Stimulated activated CD8-positive, alpha-beta memory T cell treated with anti-CD3 and anti-CD28 coated beads, Interleukin-12 subunit alpha, Interleukin-12 subunit beta, amount 100 ng/mL, for 4 hours (primary cell): ENCODE data around the gene CUTA.

ENCODE experiments used
- DNase-seq: peaks from one replicate; pipeline ENCODE4 v3.0.0-alpha.2; 2020; ENCODE audit warnings: low read depth

The CUTA gene

GRCh38 chr6:33423777-33424176, 5.9 kb upstream of the CUTA start:
- DNase-seq = no peak

- DNase-seq = no peak
These were observed 3.4 kb upstream of the CUTA start for GRCh38 chr6:33421344-33421643.

- no peak for DNase-seq
These were observed 2.8 kb upstream of the CUTA start for GRCh38 chr6:33420491-33421343.

- DNase-seq = no peak
These were observed 1.9 kb upstream of the CUTA start, which contains the start of gene SYNGAP1 for GRCh38 chr6:33419580-33420490. SYNGAP1 (plus strand) TSS chr6:33420065; CDS start chr6:33420265, 200 bp downstream.

- DNase-seq = no peak
These were observed 884 bp upstream of the CUTA start for GRCh38 chr6:33418690-33419291.

- no peak for DNase-seq
These were observed 592 bp downstream of the CUTA start for GRCh38 chr6:33417128-33417902.

GRCh38 chr6:33416386-33417127, 1.4 kb downstream of the CUTA start:
- no peak for DNase-seq

GRCh38 chr6:33415831-33416230, 2.1 kb downstream of the CUTA start:
- DNase-seq = no peak

GRCh38 chr6:33414592-33415271, 3.2 kb downstream of the CUTA start:
- no peak for DNase-seq

- no peak for DNase-seq
These were observed 4.4 kb downstream of the CUTA start for GRCh38 chr6:33413241-33414120.

GRCh38 chr6:33412140-33413009, 5.5 kb downstream of the CUTA start:
- no peak for DNase-seq

GRCh38 chr6:33411632-33412005, 6.3 kb downstream of the CUTA start:
- DNase-seq = no peak

GRCh38 chr6:33410711-33411631, 6.9 kb downstream of the CUTA start, which contains the start of gene PHF1:
PHF1 (plus strand) TSS chr6:33411014; CDS start chr6:33412264, 1,250 bp downstream.
- DNase-seq = no peak

- DNase-seq = peak; percentile 97
These were observed 7.7 kb downstream of the CUTA start for GRCh38 chr6:33410050-33410710.

- no peak for DNase-seq
These were observed 10.7 kb downstream of the CUTA start for GRCh38 chr6:33407132-33407718.

GRCh38 chr6:33406126-33406525, 11.8 kb downstream of the CUTA start:
- DNase-seq = no peak
